SW480 (cell line): Measurements from ENCODE around the gene ARHGEF17.
"Not testable (repeated sequence)": the region's sequence is repeated elsewhere in the genome, so short reads cannot be mapped to it uniquely, and the experiment has no call there.

Experiments
- DNase-seq: peaks from one replicate; pipeline ENCODE4 v3.0.0-alpha.2; 2016; ENCODE audit warnings: low spot score

ARHGEF17 gene

GRCh38 chr11:73273222-73273895 lies 34.7 kb upstream of the ARHGEF17 start:
- DNase-seq: no peak

GRCh38 chr11:73274191-73274590 lies 33.9 kb upstream of the ARHGEF17 start:
- DNase-seq: not testable (repeated sequence)

- no peak for DNase-seq
Observed at GRCh38 chr11:73274722-73275380, 33.2 kb upstream of the ARHGEF17 start.

- no peak for DNase-seq
Observed at GRCh38 chr11:73275381-73275750, 32.7 kb upstream of the ARHGEF17 start.

GRCh38 chr11:73277467-73277866 lies 30.6 kb upstream of the ARHGEF17 start:
- no peak for DNase-seq

- no peak for DNase-seq
Observed at GRCh38 chr11:73280626-73281025, 27.4 kb upstream of the ARHGEF17 start.

- no peak for DNase-seq
Observed at GRCh38 chr11:73281201-73281741, 26.8 kb upstream of the ARHGEF17 start.

GRCh38 chr11:73281796-73282660 lies 26.0 kb upstream of the ARHGEF17 start:
- no peak for DNase-seq

GRCh38 chr11:73283276-73284000 lies 24.6 kb upstream of the ARHGEF17 start:
- DNase-seq: no peak

- DNase-seq: no peak
Observed at GRCh38 chr11:73284106-73284505, 24.0 kb upstream of the ARHGEF17 start.

GRCh38 chr11:73285721-73286120 lies 22.4 kb upstream of the ARHGEF17 start:
- DNase-seq: no peak

- DNase-seq: no peak
Observed at GRCh38 chr11:73286240-73286810, 21.8 kb upstream of the ARHGEF17 start.

GRCh38 chr11:73287400-73288101 lies 20.5 kb upstream of the ARHGEF17 start:
- DNase-seq: no peak

GRCh38 chr11:73288192-73288872 lies 19.7 kb upstream of the ARHGEF17 start:
- DNase-seq: no peak

- peak; percentile 52 for DNase-seq
Observed at GRCh38 chr11:73288873-73289707, 19.0 kb upstream of the ARHGEF17 start.

GRCh38 chr11:73290536-73290935 lies 17.5 kb upstream of the ARHGEF17 start:
- no peak for DNase-seq

- no peak for DNase-seq
Observed at GRCh38 chr11:73291196-73291595, 16.9 kb upstream of the ARHGEF17 start.

- no peak for DNase-seq
Observed at GRCh38 chr11:73291781-73292524, 16.1 kb upstream of the ARHGEF17 start.

- no peak for DNase-seq
Observed at GRCh38 chr11:73292525-73292894, 15.6 kb upstream of the ARHGEF17 start.
